HepG2 (cell line): ENCODE data around the gene MILR1. TPM values are rescaled to one million over a fixed set of nuclear protein-coding genes. Genes with fewer than 3 reads are reported as not detected.

Source experiments
- ARNTL ChIP-seq: sonication (generic); formaldehyde crosslinking; IDR thresholded peaks from 2 replicates; pipeline ENCODE4 v1.4.0; 2020; ENCODE audit warnings: mild to moderate bottlenecking, missing genetic modification reagents
- DPF2 ChIP-seq: sonication (generic); formaldehyde crosslinking; IDR thresholded peaks from 2 replicates; pipeline ENCODE4 v1.4.0; 2020; ENCODE audit warnings: mild to moderate bottlenecking, low read depth, missing genetic modification reagents, borderline replicate concordance
- EP300 ChIP-seq, 3 experiments: sonication (generic) in 1 of 3; formaldehyde crosslinking in 1 of 3; IDR thresholded peaks; 2 replicates each; pipeline versions ENCODE4 v1.5.1 to v1.6.1; 2011 to 2020; ENCODE audit warnings: low read depth in 2 of 3, low read length in 2 of 3, borderline replicate concordance in 1 of 3, improper control_type of control experiment in 1 of 3, mild to moderate bottlenecking in 1 of 3, missing genetic modification reagents in 1 of 3, moderate library complexity in 1 of 3
- FOXM1 ChIP-seq: sonication (generic); formaldehyde crosslinking; IDR thresholded peaks from 2 replicates; pipeline ENCODE4 v1.5.0; 2020; ENCODE audit warnings: missing genetic modification reagents
- JUN ChIP-seq: sonication (generic); formaldehyde crosslinking; IDR thresholded peaks from 2 replicates; pipeline ENCODE4 v1.4.0; 2020; ENCODE audit warnings: mild to moderate bottlenecking, missing genetic modification reagents
- KAT7 ChIP-seq: IDR thresholded peaks from 2 replicates; pipeline ENCODE4 v1.6.1; 2018; ENCODE audit warnings: borderline replicate concordance, missing compliant biosample characterization
- MXD1 ChIP-seq: sonication (generic); formaldehyde crosslinking; IDR thresholded peaks from 2 replicates; pipeline ENCODE4 v1.4.0; 2020; ENCODE audit warnings: mild to moderate bottlenecking, missing genetic modification reagents
- NR3C1 ChIP-seq: sonication (generic); formaldehyde crosslinking; IDR thresholded peaks from 2 replicates; pipeline ENCODE4 v1.4.0; 2020; ENCODE audit warnings: missing genetic modification reagents
- SP5 ChIP-seq: IDR thresholded peaks from 2 replicates; pipeline ENCODE4 v1.6.1; 2016; ENCODE audit warnings: low read depth, borderline replicate concordance
- SRSF1 ChIP-seq: fragments of 200-400 bp; formaldehyde crosslinking; optimal IDR thresholded peaks from 2 replicates; pipeline ENCODE3; 2017; ENCODE audit warnings: mild to moderate bottlenecking, low read depth, low read length, moderate library complexity
- TFDP1 ChIP-seq: IDR thresholded peaks from 2 replicates; pipeline ENCODE4 v1.6.1; 2016; ENCODE audit warnings: missing compliant biosample characterization, missing genetic modification reagents, borderline replicate concordance
- ZNF253 ChIP-seq: sonication (generic); formaldehyde crosslinking; IDR thresholded peaks from 2 replicates; pipeline ENCODE4 v1.8.0; 2022; ENCODE audit warnings: mild to moderate bottlenecking, missing genetic modification reagents, borderline replicate concordance
- ZNF256 ChIP-seq: sonication (generic); formaldehyde crosslinking; conservative IDR thresholded peaks from 2 replicates; pipeline ENCODE4 v1.4.0; 2020; ENCODE audit warnings: missing genetic modification reagents
- ZNF292 ChIP-seq: sonication (generic); formaldehyde crosslinking; IDR thresholded peaks from 2 replicates; pipeline ENCODE4 v1.8.1; 2022; ENCODE audit warnings: mild to moderate bottlenecking, low read depth, missing genetic modification reagents, borderline replicate concordance
- ZNF329 ChIP-seq: sonication (generic); formaldehyde crosslinking; IDR thresholded peaks from 2 replicates; pipeline ENCODE4 v1.9.0; 2021; ENCODE audit warnings: low read depth, mild to moderate bottlenecking, missing genetic modification reagents
- ZNF33A ChIP-seq: sonication (generic); formaldehyde crosslinking; IDR thresholded peaks from 2 replicates; pipeline ENCODE4 v1.5.1; 2020; ENCODE audit warnings: missing genetic modification reagents, mild to moderate bottlenecking, moderate library complexity, borderline replicate concordance
- ZNF446 ChIP-seq: sonication (generic); formaldehyde crosslinking; IDR thresholded peaks from 2 replicates; pipeline ENCODE4 v1.5.0; 2020; ENCODE audit warnings: mild to moderate bottlenecking, missing genetic modification reagents
- ZNF678 ChIP-seq: sonication (generic); formaldehyde crosslinking; IDR thresholded peaks from 2 replicates; pipeline ENCODE4 v1.4.0; 2020; ENCODE audit warnings: mild to moderate bottlenecking, missing genetic modification reagents
- ZNF850 ChIP-seq: sonication (generic); formaldehyde crosslinking; conservative IDR thresholded peaks from 2 replicates; pipeline ENCODE4 v1.9.0; 2021; ENCODE audit warnings: mild to moderate bottlenecking, missing genetic modification reagents
- polyA plus RNA-seq, 8 experiments: library from polyadenylated mRNA; depleted of rRNA in 3 of 8; stranded (reverse) in 7 of 8; unstranded in 1 of 8; fragments of >200 nt; fragmentation: Illumina TruSeq in 4 of 8; extraction: Trizol in 4 of 8; gene quantifications; 2 replicates each; pipeline versions ENCODE4 v1.2.1 to v1.2.3, GENCODE V29; 2011 to 2016; ENCODE audit warnings: low read depth in 4 of 8, missing spikeins in 1 of 8, mixed read lengths in 1 of 8; ENCODE audit not compliant: insufficient read depth in 1 of 8
- total RNA-seq, 5 experiments: library from RNA; depleted of rRNA; stranded (reverse); fragments of >200 nt; fragmentation: Illumina TruSeq; extraction: Trizol; gene quantifications; 2 replicates each; pipeline ENCODE4 v1.2.3, GENCODE V29; 2016; ENCODE audit warnings: low read depth in 1 of 5
- TF ChIP-seq, protein P1 (sequence below): sonication (generic); formaldehyde crosslinking; IDR thresholded peaks from 2 replicates; pipeline ENCODE4 v1.9.0; 2021; ENCODE audit warnings: missing genetic modification reagents, mild to moderate bottlenecking, borderline replicate concordance
- TF ChIP-seq, protein P2 (sequence below): sonication (generic); formaldehyde crosslinking; IDR thresholded peaks from 2 replicates; pipeline ENCODE4 v1.4.0; 2020; ENCODE audit warnings: missing genetic modification reagents, mild to moderate bottlenecking, borderline replicate concordance
- TF ChIP-seq, protein P3 (sequence below): sonication (generic); formaldehyde crosslinking; IDR thresholded peaks from 2 replicates; pipeline ENCODE4 v1.5.0; 2020; ENCODE audit warnings: mild to moderate bottlenecking, missing genetic modification reagents

The MILR1 gene
- total and polyA plus RNA-seq, 2 of the 13 experiments (the other 11 are each of a cell fraction or from before 2014, with no cell fraction given): 0.27 to 1.7 TPM

DNA sequence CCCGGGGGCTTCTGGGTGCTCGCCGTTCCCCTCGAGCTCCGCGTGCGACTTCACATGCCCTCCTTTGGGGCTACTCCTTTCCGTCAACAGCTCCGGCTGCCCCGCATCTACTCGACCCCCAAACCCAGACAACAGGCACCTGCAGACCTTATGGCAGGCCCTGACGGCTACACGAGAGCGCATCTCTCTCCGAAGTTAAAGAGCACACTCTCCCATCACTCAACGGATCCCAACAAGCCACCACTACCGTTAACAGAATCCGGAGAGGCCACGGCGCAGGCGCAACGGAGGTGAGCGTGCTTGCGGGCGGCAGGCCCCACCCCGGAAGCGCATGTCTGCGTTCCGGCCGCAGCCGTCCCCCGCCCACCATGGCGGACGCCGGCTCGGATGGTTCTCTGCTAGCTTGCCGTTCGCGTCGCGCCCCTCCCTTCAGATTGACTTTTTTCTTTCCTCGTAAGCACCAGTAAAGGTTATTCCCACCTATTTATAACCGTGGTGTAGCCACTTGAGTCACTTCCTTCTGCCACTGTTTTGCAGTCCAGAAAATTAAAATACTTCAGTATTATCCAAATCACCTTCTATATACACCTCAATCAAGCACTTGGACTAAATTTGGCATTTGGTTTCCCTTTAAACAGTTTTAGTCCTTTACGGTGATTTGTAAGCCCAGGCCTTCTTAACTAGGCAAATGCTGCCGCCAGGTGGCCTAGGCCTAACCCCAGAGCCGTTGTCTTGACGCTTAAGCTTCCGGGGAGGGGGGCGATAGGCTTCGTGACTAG lies 48.1 kb downstream of the MILR1 start, which contains the start of gene POLG2 (continued):
- TF ChIP-seq, protein P1, sequence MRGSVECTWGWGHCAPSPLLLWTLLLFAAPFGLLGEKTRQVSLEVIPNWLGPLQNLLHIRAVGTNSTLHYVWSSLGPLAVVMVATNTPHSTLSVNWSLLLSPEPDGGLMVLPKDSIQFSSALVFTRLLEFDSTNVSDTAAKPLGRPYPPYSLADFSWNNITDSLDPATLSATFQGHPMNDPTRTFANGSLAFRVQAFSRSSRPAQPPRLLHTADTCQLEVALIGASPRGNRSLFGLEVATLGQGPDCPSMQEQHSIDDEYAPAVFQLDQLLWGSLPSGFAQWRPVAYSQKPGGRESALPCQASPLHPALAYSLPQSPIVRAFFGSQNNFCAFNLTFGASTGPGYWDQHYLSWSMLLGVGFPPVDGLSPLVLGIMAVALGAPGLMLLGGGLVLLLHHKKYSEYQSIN (CRISPR knock-in tag): no peak
- TF ChIP-seq ZNF253 (CRISPR knock-in tag) (peak; percentile 89), TFDP1 (CRISPR knock-in tag) (0 out of 2 replicates have a peak, but pooled peaks have one; percentile 7), ZNF292 (CRISPR knock-in tag) (peak; percentile 72; the same call in 1 of the 2 replicates), ZNF329 (0 out of 2 replicates have a peak, but pooled peaks have one; percentile 17), ZNF446 (peak; percentile 49; the same call in 1 of the 2 replicates), MXD1 (CRISPR knock-in tag) (peak; percentile 94), JUN (no peak; the same call in 1 of the 2 replicates), NR3C1 (CRISPR knock-in tag) (no peak), ZNF850 (CRISPR knock-in tag) (no peak), ARNTL (peak; percentile 83), EP300 (IDR thresholded peaks at IDR 0.05; ENCODE audit: low read depth in 2 of 2, low read length in 2 of 2) (peak in 1 of 2 experiments; percentile 69; a peak in 1 of 4 replicates), EP300 (CRISPR knock-in tag; IDR thresholded peaks at IDR 0.05; ENCODE audit: borderline replicate concordance) (no peak), SRSF1 (peak; percentile 68), ZNF678 (CRISPR knock-in tag) (peak; percentile 25; the same call in 1 of the 2 replicates), KAT7 (no peak; the same call in 1 of the 2 replicates), DPF2 (CRISPR knock-in tag) (peak; percentile 19; the same call in 1 of the 2 replicates), ZNF33A (CRISPR knock-in tag) (no peak; the same call in 1 of the 2 replicates), ZNF256 (0 out of 2 replicates have a peak, but pooled peaks have one; percentile 11), SP5 (peak; percentile 55; the same call in 1 of the 2 replicates), FOXM1 (CRISPR knock-in tag) (no peak)
- TF ChIP-seq, protein P2, sequence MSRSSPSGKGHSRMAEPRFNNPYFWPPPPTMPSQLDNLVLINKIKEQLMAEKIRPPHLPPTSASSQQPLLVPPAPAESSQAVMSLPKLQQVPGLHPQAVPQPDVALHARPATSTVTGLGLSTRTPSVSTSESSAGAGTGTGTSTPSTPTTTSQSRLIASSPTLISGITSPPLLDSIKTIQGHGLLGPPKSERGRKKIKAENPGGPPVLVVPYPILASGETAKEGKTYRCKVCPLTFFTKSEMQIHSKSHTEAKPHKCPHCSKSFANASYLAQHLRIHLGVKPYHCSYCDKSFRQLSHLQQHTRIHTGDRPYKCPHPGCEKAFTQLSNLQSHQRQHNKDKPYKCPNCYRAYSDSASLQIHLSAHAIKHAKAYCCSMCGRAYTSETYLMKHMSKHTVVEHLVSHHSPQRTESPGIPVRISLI (CRISPR knock-in tag): 0 out of 2 replicates have a peak, but pooled peaks have one; percentile 28
- TF ChIP-seq, protein P3, sequence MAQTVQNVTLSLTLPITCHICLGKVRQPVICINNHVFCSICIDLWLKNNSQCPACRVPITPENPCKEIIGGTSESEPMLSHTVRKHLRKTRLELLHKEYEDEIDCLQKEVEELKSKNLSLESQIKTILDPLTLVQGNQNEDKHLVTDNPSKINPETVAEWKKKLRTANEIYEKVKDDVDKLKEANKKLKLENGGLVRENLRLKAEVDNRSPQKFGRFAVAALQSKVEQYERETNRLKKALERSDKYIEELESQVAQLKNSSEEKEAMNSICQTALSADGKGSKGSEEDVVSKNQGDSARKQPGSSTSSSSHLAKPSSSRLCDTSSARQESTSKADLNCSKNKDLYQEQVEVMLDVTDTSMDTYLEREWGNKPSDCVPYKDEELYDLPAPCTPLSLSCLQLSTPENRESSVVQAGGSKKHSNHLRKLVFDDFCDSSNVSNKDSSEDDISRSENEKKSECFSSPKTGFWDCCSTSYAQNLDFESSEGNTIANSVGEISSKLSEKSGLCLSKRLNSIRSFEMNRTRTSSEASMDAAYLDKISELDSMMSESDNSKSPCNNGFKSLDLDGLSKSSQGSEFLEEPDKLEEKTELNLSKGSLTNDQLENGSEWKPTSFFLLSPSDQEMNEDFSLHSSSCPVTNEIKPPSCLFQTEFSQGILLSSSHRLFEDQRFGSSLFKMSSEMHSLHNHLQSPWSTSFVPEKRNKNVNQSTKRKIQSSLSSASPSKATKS (CRISPR knock-in tag): no peak; the same call in 1 of the 2 replicates
